HUDEP-2 (cell line): ENCODE data around the gene CXCL8.
"Not testable (repeated sequence)": the region's sequence is repeated elsewhere in the genome, so short reads cannot be mapped to it uniquely, and the experiment has no call there.

ENCODE experiments used
- DNase-seq, 76 experiments: peaks; one replicate each; lab custom pipeline; 2025; ENCODE audit not compliant: unreplicated experiment in 76 of 76; lab: John Stamatoyannopoulos, UW

CXCL8 gene

DNA sequence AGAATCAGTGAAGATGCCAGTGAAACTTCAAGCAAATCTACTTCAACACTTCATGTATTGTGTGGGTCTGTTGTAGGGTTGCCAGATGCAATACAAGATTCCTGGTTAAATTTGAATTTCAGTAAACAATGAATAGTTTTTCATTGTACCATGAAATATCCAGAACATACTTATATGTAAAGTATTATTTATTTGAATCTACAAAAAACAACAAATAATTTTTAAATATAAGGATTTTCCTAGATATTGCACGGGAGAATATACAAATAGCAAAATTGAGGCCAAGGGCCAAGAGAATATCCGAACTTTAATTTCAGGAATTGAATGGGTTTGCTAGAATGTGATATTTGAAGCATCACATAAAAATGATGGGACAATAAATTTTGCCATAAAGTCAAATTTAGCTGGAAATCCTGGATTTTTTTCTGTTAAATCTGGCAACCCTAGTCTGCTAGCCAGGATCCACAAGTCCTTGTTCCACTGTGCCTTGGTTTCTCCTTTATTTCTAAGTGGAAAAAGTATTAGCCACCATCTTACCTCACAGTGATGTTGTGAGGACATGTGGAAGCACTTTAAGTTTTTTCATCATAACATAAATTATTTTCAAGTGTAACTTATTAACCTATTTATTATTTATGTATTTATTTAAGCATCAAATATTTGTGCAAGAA is 2.3 kb downstream of the CXCL8 start:
- DNase-seq = no peak

DNA sequence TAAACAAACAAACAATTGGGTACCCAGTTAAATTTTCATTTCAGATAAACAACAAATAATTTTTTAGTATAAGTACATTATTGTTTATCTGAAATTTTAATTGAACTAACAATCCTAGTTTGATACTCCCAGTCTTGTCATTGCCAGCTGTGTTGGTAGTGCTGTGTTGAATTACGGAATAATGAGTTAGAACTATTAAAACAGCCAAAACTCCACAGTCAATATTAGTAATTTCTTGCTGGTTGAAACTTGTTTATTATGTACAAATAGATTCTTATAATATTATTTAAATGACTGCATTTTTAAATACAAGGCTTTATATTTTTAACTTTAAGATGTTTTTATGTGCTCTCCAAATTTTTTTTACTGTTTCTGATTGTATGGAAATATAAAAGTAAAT is 2.9 kb downstream of the CXCL8 start:
- DNase-seq = no peak

DNA sequence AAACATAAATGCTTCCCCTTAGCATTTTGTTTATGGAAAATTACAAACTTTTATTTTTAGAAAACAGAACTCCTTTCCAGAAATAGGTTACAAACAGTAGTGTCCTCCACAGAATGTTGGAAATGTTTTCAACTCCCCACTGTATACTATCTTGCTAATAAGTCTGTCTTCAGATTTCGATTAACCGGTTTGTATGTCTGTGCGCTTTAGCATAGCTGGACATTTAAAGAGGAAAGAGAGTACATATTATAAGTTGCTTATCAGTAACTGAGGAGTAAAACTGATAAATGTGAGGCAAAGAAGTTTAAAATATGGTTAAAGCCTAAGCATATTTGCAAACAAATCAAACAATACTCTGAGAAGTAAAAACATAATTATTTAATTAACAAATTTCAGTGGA is 3.4 kb downstream of the CXCL8 start:
- no peak for DNase-seq

DNA sequence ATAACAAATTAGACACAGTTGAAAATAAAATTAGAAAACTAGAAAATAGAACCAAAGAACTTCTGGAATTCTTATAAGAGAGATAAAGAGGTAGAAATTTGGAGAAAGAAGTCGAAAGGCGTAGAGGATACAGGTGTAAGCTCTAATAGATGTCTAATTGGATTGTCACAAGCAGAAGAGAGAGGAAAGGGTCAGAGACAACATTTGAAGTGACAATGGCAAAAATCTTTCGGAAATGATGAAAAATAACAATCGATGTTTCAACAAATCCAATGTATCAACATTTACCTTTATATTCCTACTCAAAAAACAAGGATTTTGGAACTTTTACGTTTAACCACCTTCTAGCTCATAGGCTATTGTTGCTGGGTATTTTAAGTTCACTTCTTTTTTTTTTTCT is 3.8 kb downstream of the CXCL8 start:
- DNase-seq = no peak

DNA sequence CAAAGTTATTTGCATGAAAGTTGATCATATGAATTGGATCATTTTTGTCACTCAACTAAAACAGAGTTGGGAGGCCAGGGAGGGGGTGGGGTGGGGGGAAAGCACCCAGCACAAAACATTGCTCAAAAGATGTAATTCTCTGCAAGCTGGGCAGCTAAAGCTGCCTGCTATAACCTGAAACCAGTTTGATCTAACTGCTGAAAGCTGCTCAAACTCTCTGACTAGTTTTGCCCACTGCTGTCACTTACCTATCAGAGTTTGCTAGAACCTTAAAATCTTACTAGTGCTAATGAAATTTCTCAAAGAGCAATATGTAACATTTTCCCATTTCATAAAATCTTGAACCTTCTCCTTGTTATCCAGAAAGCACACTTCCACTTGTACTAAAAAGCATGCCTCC is 10.4 kb downstream of the CXCL8 start:
- no peak for DNase-seq

DNA sequence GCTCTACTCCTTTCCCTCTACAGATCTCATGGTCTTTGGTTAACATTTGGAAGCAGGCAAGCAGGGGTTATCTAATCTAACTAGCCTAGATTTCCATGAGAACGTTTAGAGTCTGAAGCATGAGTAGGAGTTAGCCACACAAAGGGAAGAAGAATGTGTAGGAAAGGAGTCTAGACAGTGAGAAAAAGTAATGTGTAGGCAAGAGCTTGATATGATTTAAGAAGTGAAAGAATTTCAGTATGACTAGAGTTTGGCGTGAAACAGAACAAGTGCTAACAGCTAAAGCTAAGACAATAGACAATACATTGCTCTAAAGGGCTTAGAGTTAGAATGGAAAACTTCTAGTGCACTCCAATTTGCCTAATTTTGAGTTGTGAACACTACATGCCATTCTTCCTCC is 10.8 kb downstream of the CXCL8 start:
- DNase-seq = no peak

DNA sequence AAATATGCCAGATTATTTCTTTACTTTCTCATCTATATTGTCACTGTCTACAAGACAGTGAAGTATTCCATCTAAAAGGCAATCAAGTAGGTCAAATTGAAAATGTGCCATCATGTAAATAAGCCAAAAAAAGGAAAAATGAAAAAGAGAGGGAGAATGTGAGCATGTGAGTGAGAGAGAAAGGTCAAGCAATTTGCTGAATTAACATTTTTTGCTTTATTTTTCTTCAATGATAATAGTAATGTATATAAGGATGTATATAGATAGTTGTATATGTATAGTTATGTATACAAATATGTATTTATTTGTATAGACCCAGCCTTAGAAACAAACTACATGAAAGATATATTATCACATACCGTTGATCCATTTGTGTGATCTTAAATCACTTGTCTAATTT is 11.5 kb downstream of the CXCL8 start:
- no peak for DNase-seq

DNA sequence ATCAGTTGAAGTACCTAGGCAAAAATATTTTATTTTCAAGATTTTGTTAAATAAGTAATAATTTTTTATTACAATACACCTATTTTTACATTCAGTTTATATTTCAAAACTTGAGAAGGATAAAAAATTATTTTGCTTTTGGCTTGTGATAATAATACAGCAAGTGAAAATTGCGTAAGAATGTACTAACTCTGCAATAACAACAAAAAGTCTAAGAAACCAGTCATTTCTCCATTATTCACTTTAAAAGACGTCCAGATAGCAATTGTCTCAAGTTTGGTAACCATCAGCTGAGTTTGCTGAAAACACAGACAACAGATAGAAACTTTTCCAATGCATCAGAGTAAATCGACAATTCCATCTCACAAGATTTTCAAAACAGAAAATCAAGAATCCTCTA is 12.1 kb downstream of the CXCL8 start:
- no peak for DNase-seq

DNA sequence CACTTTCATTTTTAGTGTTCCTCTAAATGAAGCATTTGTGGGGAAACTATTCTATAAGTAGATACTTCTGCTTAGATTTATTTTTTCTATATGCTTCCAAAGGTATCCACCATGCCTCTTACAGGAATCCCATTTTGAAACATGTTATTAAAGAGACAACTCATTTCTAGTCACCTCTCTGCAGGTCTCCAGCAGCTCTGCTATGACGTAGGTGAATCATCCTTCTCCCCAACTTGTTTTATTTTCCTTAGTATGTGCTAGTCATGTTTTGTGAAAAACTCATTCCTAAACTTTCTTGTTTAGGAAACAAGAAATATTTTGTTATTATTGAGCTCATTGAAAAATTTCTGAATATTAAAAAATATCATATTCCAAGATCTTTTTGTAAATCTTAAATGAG is 12.8 kb downstream of the CXCL8 start:
- DNase-seq = no peak

DNA sequence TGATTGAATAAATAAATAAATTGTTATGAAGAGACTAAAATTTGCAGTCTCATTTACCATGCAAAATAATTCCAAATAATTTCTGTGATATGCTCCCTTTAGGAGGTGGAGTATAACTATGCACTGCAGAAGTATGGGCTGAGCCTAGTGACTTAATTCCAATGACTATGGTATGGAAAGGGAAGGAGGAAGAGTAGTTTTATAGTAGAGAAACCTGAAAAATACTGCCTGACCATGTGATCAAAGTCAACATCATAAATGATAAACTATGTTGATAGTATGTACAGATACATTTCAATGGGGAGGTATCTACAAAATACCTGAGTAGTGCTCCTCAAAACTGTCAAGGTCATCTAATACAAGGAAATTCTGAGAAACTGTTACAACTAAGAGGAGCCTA is 14.6 kb downstream of the CXCL8 start:
- DNase-seq = no peak

DNA sequence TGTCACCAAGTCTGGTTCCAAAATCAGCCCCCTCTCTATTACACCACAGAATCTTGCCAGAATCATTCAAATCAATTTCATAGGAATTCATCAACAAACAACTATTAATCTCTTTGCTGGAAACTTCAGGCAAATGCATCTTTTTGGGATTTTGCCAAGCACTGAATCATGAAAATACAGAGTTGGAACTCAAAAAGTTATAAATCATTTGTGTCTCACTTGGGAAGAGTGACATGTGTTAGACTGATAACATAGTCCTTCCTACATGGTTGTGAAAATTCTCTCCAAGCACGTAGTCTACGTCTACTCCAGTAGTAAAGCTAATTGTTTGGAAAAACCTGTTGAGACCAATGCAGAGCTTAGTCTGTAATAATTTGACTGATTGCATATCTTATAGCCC is 19.0 kb downstream of the CXCL8 start:
- no peak for DNase-seq

DNA sequence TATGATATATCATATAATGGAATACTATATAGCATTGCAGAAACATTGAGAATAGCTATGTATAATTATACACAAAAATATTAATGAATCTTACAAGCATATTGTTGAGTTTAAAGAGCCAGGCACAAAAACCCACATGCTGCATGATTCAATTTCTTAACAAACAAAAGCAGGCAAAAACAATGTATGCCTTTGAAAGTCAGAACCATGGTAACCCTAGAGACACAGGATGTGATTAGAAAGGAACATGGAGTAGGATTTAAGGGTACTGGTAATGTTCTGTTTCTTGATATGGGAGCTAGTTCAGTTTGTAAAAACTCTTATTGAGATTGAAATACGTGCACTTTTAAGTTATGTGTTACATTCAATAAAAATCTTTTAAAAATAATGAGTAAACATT is 21.5 kb downstream of the CXCL8 start:
- DNase-seq = no peak

DNA sequence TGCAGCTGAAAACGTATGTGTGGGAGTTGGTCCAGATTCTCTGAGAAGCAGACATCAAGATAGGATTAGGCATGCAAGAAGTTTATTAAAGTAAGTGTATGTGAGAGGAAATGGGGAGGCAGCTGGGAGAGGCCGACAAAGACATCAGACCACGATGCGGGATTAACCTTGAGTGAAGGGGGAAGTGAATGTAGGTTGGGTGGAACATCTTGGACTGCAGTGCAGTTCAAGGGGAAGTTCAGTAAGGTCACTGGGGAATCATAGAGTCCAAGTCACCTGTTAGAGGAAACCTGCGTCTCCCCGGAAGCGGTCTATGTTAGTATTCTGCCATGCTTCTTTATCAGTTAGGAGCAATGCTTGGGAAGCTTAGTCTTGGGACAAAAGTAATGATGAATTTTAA is 22.0 kb downstream of the CXCL8 start:
- DNase-seq = no peak

DNA sequence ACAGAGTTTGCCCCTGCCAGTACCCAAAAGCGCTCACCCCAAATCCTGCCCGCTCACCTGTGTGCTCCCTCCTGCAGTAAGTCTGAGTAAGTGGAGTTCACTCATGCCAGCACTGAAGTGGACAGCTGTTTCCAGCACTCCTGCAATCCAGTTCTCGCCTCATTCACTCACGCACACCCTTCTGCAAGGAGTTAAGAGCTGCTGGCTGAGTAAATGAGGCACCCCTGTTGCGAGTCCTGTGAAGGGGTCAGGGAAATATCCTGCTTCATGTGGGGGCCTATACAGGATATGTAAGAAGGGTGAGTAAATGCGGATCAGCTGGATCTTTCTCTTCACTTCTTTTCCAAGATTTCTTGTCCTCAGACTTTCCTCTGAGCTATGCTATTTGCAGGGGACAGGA is 23.5 kb downstream of the CXCL8 start:
- no peak for DNase-seq

DNA sequence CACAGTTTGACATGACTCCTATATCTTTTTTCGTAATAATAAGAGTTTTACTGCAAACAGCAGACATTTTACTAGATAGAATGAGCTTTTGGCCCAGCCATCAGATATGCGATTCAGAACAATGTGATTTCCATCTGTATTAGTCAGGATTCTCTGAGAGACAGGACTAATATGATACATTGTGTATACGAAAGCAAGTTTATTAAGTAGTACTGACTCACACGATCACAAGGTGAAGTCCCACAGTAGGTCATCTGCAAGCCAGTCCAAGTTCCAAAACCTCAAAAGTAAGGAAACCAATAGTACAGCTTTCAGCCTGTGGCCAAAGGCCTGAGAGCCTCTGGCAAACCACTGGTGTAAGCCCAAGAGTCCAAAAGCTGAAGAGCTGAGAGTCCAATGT is 24.1 kb downstream of the CXCL8 start:
- no peak for DNase-seq

DNA sequence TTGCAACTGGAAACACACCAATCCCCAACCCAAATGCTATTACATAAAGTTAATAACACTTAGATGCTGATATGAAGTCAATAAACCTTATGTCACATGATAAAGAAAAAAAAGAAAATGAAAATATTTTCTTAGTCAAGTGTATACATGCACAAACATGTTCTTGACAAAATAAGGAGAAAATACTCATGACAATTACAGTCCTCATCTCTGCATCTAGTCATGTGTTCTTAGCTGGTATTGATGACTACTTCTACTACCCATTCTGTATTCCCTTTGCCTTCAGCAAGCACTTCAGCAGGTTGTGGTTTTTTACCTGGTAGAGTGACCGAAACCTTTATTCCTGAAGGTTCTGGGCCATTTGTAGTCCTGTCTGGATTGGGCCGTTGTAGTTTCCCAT is 24.9 kb downstream of the CXCL8 start:
- no peak for DNase-seq

DNA sequence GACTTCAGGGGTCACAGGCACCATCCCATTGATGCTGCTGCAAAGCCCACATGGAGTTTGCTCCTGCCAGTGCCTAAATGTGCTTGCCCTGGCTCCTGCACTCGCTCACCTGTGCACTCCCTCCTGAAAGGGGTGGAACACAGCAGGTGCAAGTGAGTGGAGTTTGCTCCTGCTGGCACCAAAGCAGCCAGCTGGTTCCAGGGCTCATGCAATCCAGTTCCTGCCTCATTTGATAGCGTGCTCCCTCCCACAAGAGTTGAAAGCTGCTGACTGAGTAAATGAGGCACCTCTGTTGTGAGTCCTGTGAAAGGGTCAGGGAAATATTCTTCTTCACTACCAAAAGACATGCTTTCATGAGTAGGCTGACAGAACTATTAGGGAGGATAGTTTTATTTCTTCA is 30.5 kb downstream of the CXCL8 start:
- DNase-seq = no peak

DNA sequence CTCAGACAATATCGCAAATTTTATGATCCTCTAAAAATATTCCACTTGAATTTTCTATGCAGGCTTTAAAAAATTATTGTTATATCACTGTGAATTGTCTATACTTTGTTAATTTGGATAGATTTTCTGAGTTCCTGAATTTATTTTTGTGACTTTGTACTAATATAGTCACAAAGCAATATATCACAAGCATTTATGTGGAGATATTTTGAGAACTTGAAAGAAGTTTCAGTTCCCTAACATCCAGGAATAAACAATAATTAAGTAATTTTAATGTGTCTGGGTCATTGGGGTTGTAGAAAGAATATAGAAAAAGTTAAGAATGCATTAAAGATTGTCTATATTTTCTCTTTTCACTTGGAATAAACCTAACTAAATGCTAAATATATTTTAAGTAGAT is 32.0 kb downstream of the CXCL8 start:
- DNase-seq = no peak

DNA sequence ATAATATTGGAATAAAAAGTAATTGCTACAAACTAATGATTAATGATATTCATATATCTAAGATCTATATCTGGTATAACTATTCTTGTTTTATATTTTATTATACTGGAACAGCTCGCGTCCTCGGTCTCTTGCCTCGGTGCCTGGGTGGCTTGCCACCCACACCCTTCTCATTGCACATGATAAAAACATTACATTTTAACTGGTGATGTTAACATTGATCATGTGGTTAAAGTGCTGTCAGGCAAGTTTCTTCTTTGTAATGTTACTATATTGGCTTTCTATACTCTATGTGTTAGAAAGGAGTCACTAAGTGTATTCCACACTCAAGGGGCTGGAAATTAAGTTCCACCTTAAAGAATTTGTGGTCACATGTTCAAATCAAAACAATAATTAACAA is 34.0 kb downstream of the CXCL8 start:
- not testable (repeated sequence) for DNase-seq

DNA sequence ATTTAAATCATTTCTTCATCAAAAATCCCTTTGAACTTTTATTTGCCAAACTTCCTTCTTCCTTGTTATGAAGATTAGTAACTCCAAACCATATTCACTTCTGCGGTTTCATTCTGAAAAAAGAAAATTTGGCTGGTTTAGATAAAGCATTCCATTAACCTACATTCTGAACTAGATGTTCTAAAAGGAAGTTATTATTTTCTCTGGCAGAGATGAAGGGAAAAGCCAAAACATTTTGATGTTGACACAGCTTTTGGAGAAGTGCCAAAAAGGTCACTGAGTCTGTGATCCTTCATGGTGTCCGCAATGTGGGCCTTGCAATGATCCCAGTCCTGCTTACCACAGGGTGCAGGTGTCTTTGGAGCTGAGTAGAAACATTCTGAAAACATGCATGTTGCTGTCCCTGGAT is 36.0 kb downstream of the CXCL8 start:
- DNase-seq = no peak

DNA sequence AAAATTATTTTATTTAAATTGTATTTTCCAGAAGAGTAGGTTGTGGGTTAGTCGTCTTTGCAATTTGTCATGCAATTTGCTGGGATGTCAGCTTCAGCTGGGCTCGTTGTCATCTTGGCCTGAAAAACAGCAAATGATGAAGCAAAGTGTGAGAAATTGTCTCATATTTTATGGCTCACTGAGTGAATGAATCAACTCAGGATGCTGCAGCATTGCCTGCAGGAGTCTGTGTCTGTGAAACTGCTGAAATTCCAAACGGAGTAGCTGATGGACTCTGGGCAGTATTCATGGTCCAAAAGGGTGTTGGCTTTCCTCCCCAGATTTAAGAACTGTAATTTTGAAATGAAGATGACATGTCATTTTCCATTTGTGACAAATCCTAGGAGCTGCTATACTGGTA is 37.2 kb downstream of the CXCL8 start:
- DNase-seq = no peak

DNA sequence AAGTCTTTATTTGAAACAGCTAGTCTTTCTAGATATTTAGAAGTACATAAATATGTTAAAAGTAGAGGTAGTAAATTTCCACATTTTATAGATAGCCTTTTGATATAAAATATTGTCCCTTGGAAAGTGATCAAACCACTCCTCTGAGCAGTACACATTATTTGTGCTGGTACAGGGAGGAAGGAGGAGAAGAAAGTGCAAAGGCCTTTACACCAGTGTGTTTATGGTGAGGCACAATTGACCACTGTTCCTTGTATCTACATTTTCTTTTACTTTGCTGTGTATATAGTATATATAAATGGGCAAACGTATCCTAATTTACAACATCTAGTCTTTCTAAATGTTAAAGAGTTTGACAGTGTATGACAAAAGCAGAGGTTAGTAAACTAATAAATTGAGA is 39.9 kb downstream of the CXCL8 start:
- no peak for DNase-seq

DNA sequence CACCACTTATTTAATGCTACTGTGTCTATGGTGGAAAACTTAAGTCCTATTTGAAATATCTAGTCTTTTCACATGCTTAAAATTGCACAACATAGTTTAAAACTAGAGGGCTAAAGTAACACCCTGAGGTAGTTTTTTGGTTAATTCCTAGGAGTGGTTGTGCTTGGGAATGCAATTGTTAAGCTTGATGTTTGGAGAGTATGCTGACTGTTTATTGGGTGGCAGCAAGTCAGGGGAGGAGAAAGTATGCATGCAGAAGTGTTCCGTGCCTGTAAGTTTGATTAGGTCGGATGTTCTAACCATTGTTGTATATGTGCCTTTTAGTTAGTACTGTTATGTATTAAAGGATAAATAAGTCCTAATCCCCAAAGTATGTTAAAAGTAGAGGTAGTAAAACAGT is 40.5 kb downstream of the CXCL8 start:
- no peak for DNase-seq
